GM19463 (cell line): ENCODE measurements around the gene ELOVL2.

Experiments
- ATAC-seq: cut with Tn5 transposase; IDR thresholded peaks from one replicate; pipeline ENCODE4 v1.9.1; 2021; ENCODE audit warnings: mild to moderate bottlenecking, moderate library complexity; ENCODE audit not compliant: unreplicated experiment

Gene ELOVL2

GRCh38 chr6:10939840-10940239 is 104.3 kb downstream of the ELOVL2 start:
- ATAC-seq = no peak

- no peak for ATAC-seq
Measured at GRCh38 chr6:10933126-10933525, 111.0 kb downstream of the ELOVL2 start.
